Peyer's patch (tissue), 4 donors: ENCODE results near the gene OTULINL.

Experiments
- POLR2A ChIP-seq, 2 donors: fragments of 450-650 bp; IDR thresholded peaks; one replicate each; pipeline ENCODE4 v1.5.1; 2017; ENCODE audit warnings: antibody characterized with exemption in 2 of 2, mild to moderate bottlenecking in 2 of 2, moderate library complexity in 2 of 2
- TF ChIP-seq, protein P1 (sequence below), 6 experiments: fragments of 450-650 bp in 4 of 6; fragments of 200-600 bp in 2 of 6; sonication (generic) in 1 of 6; IDR thresholded peaks; one replicate each; pipeline ENCODE4 v1.5.1; 2017 to 2019; ENCODE audit warnings: antibody characterized with exemption in 6 of 6, mild to moderate bottlenecking in 3 of 6, moderate library complexity in 1 of 6

DNA sequence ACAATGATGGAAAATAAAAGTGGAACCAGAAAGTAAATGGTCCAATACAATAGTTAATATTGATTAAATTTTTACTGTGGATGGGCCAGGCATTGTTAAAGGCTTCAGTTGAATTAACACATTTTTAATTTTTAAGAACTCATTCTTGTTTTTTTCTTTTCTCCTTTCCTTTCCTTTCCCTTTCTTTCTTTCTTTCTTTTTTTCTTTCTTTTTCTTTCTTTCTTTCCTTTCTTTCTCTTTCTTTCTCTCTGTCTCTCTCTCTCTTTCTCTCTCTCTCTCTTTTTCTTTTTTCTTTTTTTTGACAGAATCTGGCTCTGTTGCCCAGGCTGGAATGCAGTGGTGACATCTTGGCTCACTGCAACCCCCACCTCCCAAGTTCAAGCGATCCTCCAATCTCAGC is 13.3 kb upstream of the OTULINL start:
- TF ChIP-seq, protein P1, sequence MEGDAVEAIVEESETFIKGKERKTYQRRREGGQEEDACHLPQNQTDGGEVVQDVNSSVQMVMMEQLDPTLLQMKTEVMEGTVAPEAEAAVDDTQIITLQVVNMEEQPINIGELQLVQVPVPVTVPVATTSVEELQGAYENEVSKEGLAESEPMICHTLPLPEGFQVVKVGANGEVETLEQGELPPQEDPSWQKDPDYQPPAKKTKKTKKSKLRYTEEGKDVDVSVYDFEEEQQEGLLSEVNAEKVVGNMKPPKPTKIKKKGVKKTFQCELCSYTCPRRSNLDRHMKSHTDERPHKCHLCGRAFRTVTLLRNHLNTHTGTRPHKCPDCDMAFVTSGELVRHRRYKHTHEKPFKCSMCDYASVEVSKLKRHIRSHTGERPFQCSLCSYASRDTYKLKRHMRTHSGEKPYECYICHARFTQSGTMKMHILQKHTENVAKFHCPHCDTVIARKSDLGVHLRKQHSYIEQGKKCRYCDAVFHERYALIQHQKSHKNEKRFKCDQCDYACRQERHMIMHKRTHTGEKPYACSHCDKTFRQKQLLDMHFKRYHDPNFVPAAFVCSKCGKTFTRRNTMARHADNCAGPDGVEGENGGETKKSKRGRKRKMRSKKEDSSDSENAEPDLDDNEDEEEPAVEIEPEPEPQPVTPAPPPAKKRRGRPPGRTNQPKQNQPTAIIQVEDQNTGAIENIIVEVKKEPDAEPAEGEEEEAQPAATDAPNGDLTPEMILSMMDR (IDR thresholded peaks at IDR 0.05) = no peak
- TF ChIP-seq POLR2A (IDR thresholded peaks at IDR 0.05) = no peak
